ENCODE data around the gene TMSB15C.

Gene TMSB15C

GRCh38 chrX:104041003-104041402 is 35.0 kb downstream of the TMSB15C start:
- no peak overlapping the region for H3K4me3 ChIP-seq (ENCODE audit: low read depth, low read length)
- H3K36me3 ChIP-seq (ENCODE audit: control insufficient read depth, insufficient read depth, low read length): no peaks in the 10 kb centered on the region
- no peak overlapping the region for H3K27ac ChIP-seq (ENCODE audit: low read depth, low read length)
- H3K9ac ChIP-seq (ENCODE audit: low read depth, low read length): no peak overlapping the region
- no peaks in the 10 kb centered on the region for H3K9me3 ChIP-seq (ENCODE audit: control insufficient read depth, insufficient read depth, low read length)
- peaks cover 4% of the 10 kb centered on the region for H3K27me3 ChIP-seq (ENCODE audit: control insufficient read depth, insufficient read depth, low read length)
- no peaks in the 10 kb centered on the region for H3K4me1 ChIP-seq (ENCODE audit: control insufficient read depth, insufficient read depth, low read length)

GRCh38 chrX:104039689-104040505 is 36.1 kb downstream of the TMSB15C start, which contains the start of gene H2BW2:
H2BW2 (plus strand) TSS chrX:104039956; CDS start chrX:104039995, 39 bp downstream.
- H3K27me3 ChIP-seq (ENCODE audit: control insufficient read depth, insufficient read depth, low read length): peaks cover 4% of the 10 kb centered on the region
- no peak within 1 kb of the TSS for H3K27ac ChIP-seq (ENCODE audit: low read depth, low read length)
- no peak within 1 kb of the TSS for H3K9ac ChIP-seq (ENCODE audit: low read depth, low read length)
- H3K9me3 ChIP-seq (ENCODE audit: control insufficient read depth, insufficient read depth, low read length): no peaks in the 10 kb centered on the region
- no peaks in the 10 kb centered on the region for H3K36me3 ChIP-seq (ENCODE audit: control insufficient read depth, insufficient read depth, low read length)
- no peaks in the 10 kb centered on the region for H3K4me1 ChIP-seq (ENCODE audit: control insufficient read depth, insufficient read depth, low read length)
- H3K4me3 ChIP-seq (ENCODE audit: low read depth, low read length): no peak within 1 kb of the TSS
